Brain microvascular endothelial cell (primary cell): ENCODE results near the gene TUBA4B.
"Not testable (repeated sequence)": the region's sequence is repeated elsewhere in the genome, so short reads cannot be mapped to it uniquely, and the experiment has no call there.

Source experiments
- DNase-seq: peaks from one replicate; pipeline ENCODE4 v3.0.0-alpha.2; 2020
- H3K27ac ChIP-seq: fragments of 250-450 bp; sonication (Bioruptor Pico); 2 replicates; pipeline ENCODE4 v1.5.1; 2020; ENCODE audit warnings: mild to moderate bottlenecking, moderate library complexity
- H3K27me3 ChIP-seq: fragments of 250-450 bp; sonication (Bioruptor Pico); replicated peaks from 2 replicates; pipeline ENCODE4 v1.5.1; 2020; ENCODE audit warnings: mild to moderate bottlenecking
- H3K36me3 ChIP-seq: fragments of 250-450 bp; sonication (Bioruptor Pico); replicated peaks from 2 replicates; pipeline ENCODE4 v1.5.1; 2020; ENCODE audit warnings: mild to moderate bottlenecking
- H3K4me3 ChIP-seq: 2 replicates; pipeline ENCODE4 v1.5.1; 2011; ENCODE audit warnings: low read depth, mild to moderate bottlenecking, control low read depth, low read length, moderate library complexity
- CTCF ChIP-seq: IDR thresholded peaks from 2 replicates; pipeline ENCODE4 v1.5.1; 2011; ENCODE audit warnings: low read depth, mild to moderate bottlenecking, moderate library complexity, low read length, control low read depth, inconsistent platforms; ENCODE audit errors: missing control alignments
- in situ Hi-C: cut with HindIII; loops from 2 replicates; pipeline ENCODE4 v1.10.0; 2017; ENCODE audit warnings: low sequenced_read_pairs, low pct_ligation_motif_present

Gene TUBA4B

GRCh38 chr2:219285373-219285735 lies 32.3 kb downstream of the TUBA4B start:
- Histone ChIP-seq H3K27me3 (no peaks in the 10 kb centered on the region), H3K27ac (no peak overlapping the region), H3K4me3 (no peak overlapping the region), H3K36me3 (peaks cover 6% of the 10 kb centered on the region)
- DNase-seq, result no peak
- in situ Hi-C loops, result no loop called here
- no peak for TF ChIP-seq CTCF

- in situ Hi-C loops, result no loop called here
- no peaks in the 10 kb centered on the region for H3K27me3 ChIP-seq
Measured at GRCh38 chr2:219285894-219286425, 32.9 kb downstream of the TUBA4B start.

GRCh38 chr2:219286436-219287115 lies 33.5 kb downstream of the TUBA4B start:
- no peak for TF ChIP-seq CTCF
- peaks cover 6% of the 10 kb centered on the region for H3K36me3 ChIP-seq
- DNase-seq, result no peak
- in situ Hi-C loops, result no loop called here
- no peak overlapping the region for H3K27ac ChIP-seq
- H3K4me3 ChIP-seq, result no peak overlapping the region
- H3K27me3 ChIP-seq, result no peaks in the 10 kb centered on the region

More at GRCh38 chr2:219285894-219286425, 32.9 kb downstream of the TUBA4B start:
- no peak for TF ChIP-seq CTCF
- no peak overlapping the region for H3K4me3 ChIP-seq
- DNase-seq, result peak; percentile 28
- peaks cover 6% of the 10 kb centered on the region for H3K36me3 ChIP-seq
- no peak overlapping the region for H3K27ac ChIP-seq

- H3K4me3 ChIP-seq, in situ Hi-C loops, H3K27me3 ChIP-seq, H3K36me3 ChIP-seq, H3K27ac ChIP-seq, DNase-seq: not testable (repeated sequence)
Measured at GRCh38 chr2:219287116-219287440, 34.0 kb downstream of the TUBA4B start.

GRCh38 chr2:219287580-219288265 lies 34.7 kb downstream of the TUBA4B start:
- Histone ChIP-seq H3K27me3 (no peaks in the 10 kb centered on the region), H3K27ac (no peak overlapping the region), H3K4me3 (no peak overlapping the region), H3K36me3 (peaks cover 5% of the 10 kb centered on the region)
- in situ Hi-C loops, result no loop called here
- no peak for TF ChIP-seq CTCF
- no peak for DNase-seq

GRCh38 chr2:219289195-219289536 lies 36.1 kb downstream of the TUBA4B start:
- in situ Hi-C loops, result no loop called here
- DNase-seq, result no peak
- Histone ChIP-seq H3K27ac (no peak overlapping the region), H3K27me3 (no peaks in the 10 kb centered on the region), H3K36me3 (peaks cover 5% of the 10 kb centered on the region), H3K4me3 (no peak overlapping the region)
- no peak for TF ChIP-seq CTCF
